GM18951 (cell line): ENCODE results near the gene FAM149A.

Source experiments
- POLR2A ChIP-seq: IDR thresholded peaks from 4 replicates; pipeline ENCODE4 v1.6.1; 2011; ENCODE audit warnings: mild to moderate bottlenecking; ENCODE audit not compliant: insufficient read length, insufficient read depth; ENCODE audit errors: extremely low read depth
- in situ Hi-C: fragments of 300-500 bp; cut with MboI; formaldehyde crosslinking; loops from one replicate; pipeline ENCODE4 v1.12.0; 2022; ENCODE audit warnings: low sequenced_read_pairs, mixed read lengths, inconsistent platforms; ENCODE audit not compliant: unreplicated experiment

Gene FAM149A

DNA sequence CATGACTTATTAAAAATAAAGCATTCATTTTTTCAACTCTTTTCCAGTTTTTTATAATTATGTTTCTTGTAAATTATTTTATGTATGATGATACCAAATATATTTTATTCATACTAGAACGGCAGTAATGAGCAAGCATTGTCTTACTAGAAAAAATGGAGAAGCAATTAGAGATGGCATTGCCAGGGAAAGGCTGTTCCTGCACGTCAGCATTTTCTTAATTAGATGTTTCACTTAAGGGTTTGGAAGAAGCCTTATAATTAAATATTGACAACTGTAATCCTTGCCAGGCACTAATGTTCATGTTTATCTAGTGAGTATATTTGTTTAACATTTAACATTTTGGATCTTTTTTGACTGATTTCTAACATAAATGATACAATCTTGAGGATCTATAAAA is 16.6 kb downstream of the FAM149A start:
- TF ChIP-seq POLR2A = no peak
- in situ Hi-C loops = no loop called here

DNA sequence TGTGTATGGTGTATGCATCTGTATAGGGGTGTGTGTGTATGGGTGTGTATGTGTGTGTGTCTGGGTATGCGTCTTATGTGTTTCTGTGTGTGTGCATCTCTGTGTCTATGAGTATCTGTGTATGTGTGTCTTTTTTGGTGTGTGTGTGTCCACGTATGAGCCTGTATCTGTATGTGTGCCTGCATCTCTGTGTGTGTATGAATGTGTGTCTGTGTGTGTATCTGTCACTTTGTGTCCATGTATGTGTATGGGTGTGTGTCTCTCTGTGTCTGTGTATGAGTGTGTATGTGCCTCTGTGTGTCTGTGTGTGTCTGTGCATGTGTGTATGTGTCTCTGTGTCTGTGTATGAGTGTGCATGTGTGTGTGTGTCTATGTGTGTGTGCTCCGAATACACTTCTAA is 24.3 kb downstream of the FAM149A start:
- no peak for TF ChIP-seq POLR2A
- in situ Hi-C loops = no loop called here

DNA sequence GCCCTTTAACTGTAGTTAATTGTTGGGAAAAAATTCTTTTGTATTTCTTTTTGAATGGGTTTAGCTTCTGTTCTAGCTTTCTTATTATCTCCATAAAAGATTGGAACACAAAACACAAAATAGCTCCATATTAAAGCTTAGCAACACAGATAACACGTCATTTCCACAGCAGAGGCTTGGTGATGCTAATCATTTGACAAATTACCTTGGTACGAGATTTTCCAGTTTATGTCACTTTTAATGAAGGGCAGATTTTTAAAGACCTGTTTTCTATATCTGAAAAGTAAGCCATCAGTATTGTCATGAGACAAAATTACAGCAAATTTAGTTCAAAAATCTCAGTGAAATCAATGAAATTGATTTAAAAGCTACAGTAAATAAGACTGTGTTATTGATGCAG is 27.4 kb downstream of the FAM149A start:
- TF ChIP-seq POLR2A = no peak
- in situ Hi-C loops = no loop called here

DNA sequence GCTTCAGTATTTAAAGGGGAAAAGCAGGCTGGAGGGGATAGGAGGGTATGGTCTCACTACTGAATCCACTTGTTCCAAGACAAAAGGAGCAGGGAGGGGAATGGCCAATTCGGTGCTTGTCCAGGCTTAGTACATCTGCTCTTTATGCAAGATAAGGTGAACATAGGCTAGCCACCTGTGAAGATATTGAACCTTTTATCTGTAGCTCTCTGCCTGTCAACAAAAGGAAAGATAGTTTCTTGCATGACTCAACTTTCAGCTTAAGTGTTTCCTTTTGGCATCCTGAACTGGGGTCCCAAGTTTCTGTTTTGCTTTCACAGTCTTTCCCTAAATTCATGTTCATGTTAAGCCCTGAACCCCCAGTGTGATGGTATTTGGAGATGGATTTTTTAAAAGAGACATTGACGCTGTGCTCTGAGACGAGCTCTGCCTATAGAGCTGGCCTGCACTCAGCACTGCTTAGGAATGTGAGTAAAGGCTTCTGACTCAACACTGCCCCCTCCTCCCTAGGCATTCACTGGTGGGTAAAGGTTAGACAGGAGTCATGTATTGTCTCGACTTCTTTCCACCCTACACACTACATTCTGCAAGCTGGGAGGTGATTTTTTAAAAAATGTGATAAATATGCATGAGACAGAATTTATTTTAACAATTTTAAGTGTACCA is 28.2 kb downstream of the FAM149A start:
- in situ Hi-C loops = no loop called here
- TF ChIP-seq POLR2A = no peak

DNA sequence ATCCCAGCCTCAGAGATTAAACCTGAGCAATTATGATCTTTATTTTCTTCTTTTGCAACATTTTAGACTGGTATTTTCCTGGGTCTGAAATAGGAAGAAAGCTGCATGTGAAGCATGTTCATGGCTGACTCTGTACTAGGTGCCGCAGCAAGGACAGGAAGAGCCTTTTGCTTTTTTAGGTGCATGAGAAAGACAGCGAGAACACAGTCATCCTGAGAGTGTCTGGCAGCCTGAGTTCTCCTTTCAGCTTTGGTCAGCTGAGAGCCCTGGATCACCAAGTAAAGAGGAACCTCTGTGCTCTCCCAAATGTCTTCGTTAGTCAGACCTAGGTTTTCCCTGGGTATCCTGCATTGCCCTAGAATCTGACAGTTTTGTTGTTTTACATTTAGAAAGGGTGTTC is 29.8 kb downstream of the FAM149A start:
- in situ Hi-C loops = no loop called here
- no peak for TF ChIP-seq POLR2A

DNA sequence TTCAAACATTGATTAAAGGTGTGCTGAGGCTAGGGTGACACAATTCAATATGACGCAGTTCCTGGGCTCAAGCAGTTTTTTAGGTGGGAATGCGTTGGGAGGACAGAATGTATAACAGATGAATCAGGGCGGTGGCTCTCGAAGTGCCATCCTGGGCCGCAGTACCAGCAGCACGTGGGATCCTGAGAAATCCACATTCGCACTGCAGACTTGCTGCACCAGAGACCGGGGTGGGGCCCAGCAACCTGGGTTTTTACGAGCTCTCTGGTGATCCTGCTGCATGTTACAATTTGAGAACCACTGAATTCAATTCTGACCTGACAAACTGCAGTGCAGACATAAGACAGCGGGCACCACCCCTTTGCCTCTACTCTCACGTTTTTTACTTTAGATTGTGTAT is 30.4 kb downstream of the FAM149A start:
- TF ChIP-seq POLR2A = no peak
- in situ Hi-C loops = no loop called here

DNA sequence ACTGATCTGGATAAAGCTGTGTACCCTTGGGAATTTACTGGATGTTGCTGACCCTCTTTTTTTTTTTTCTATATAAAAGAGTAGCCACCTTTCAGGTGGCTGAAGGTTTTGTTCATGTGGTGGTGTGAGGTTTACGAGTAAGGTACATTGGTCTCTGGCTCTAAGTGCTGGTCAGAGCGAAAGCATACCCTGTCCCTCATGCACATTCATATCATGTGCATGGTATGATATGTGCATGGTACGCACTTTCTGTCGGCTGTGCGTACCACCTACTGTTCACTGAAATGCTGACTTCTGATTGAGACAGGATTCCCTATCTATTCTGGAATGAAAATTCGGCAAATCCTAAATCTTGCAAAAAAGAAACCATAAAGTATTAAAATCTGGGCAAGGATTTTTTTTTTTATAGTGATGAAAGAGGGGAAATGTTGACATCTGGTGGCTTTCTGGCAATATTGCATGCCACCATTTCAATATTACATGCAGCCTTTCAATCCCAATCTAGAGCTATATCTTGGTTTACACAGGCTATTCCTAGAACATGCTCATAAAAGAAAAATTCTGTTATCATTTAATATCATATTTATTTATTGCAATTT is 32.8 kb downstream of the FAM149A start:
- in situ Hi-C loops = no loop called here
- TF ChIP-seq POLR2A = no peak

DNA sequence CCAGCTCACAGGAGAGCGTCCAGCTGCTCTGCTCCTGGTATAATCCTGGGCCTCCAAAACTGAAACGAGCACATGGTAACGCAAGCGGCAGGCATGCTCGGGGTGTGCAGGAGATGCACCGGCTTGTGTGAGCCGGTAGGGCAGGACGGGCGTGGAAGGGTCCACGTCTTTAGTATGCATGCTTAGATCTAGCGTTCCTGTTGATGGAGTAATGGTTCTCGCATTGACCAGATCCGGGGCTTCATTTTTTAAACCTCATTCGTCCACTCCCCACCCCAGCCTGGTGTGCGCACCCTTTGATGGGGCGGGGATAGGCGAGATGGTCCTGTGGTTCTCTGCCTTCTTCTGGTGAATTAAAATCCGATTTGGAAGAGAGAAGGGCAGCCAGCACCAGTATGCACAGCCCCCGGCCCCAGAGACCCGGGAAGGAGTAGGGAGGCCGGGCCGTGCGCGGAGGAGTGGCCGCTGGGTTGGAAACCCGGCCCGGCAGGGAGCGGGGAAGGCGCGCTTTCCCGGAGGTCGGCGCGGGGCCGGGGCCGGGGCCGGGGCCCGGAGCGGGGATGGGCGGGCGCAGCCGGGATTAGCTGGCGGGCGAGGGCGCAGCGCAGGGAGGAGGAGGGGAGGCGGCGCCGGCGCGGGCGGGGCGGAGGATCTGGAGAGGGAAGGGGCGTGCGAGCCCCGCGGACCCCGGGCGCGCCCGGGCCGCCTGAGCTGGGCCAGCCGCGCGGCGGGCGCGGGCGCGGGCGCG is 39.9 kb downstream of the FAM149A start:
- in situ Hi-C loops = no loop called here
- TF ChIP-seq POLR2A = peak; percentile 4

DNA sequence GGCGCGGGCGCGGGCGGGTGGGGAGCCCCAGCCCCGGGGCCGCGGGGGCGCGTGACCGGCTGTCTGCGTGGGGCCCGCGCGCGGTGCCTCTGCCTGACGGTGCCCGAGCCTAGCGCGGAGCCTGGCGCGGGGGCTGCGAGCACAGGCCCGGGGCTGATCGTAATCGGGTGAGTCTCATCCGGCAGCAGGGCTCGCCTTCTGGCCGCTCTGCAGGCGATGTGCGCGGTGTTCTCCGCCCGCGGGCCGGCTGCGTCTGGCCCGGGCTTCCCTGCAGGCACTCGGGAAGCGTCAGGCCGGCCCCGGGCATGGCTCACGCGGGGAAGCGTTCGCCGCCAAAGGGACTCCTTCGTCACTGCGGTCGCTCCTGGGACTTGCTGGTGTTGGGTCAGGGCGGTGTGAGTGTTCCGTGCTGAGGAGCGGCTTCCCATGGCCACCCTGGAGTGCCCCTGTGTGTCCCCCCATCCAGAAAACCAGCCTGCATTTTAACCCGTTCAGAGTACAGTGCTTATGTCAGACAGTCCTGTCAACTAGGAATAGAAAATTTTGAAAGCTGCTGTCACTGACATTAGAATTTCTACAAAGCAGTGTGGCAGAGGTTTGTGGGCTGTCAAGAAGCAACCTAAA is 40.6 kb downstream of the FAM149A start:
- in situ Hi-C loops = no loop called here
- peak; percentile 46 for TF ChIP-seq POLR2A

DNA sequence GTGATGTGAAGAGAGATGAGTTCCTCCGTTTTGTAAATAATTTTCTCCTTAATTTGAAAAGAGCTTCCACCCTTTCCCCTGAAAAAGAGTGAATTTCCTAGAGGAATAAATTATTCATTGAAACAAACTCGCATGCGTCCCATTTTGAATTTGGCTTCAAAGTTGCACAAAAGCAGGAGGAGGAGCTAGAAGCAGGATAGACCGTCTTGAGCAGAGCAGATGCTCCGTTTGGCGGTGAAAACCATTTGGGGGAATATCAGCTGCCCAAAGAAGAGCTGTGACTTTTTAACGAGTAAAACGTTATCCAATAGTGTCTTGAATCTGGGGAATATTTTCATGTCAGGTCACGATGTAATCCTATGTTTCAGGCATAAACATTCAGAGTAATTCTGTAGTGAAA is 42.0 kb downstream of the FAM149A start:
- TF ChIP-seq POLR2A = no peak
- in situ Hi-C loops = no loop called here

DNA sequence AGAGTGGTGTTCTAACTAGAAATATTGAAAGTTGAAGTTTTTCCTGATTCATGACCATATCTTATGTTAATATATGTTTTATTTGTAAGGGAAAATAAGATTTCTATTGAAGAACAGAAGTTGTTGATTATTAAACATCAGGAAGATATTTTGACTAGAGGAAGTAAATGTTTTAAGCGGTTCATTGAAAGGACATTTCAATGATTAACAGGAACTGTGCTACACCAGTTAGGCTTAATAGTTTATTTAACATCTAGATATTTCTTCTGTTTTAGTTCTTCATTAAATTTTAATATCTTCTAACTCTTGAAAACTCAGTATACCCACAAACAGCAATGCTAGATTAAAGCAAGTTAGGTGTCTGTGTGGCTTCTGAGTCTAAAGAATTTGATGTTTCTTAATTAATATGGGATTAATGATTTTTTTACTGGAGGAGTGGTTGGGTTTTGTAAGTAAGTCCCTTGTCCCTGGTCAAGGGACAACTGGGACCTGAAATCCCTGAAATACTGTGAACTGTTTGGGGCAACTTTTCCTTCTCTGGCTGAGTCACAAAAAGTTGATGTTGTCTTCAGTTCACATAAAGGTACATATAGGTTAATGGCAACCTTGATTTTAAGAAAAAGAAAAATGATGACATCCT is 44.0 kb downstream of the FAM149A start:
- in situ Hi-C loops = no loop called here
- no peak for TF ChIP-seq POLR2A

DNA sequence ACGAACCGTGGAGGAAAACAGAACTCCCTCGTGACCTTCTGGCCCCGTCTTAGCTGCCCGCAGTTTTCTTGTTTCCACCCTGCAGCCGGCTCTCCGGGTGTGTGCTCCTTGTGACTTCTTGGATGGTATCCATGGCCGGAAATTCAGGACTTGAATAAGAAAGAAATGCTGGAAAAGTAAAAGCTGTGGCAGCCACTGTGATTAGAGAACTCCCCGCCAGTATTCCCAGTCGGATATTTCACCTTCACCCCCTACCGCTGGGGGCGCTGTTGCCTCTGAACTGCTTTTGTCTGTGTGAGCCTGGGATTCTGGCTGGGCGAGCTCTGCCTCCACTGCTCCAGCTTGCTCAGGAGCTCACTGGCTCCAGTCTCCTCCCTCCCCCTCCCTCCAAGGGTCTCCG is 45.4 kb downstream of the FAM149A start:
- in situ Hi-C loops = no loop called here
- no peak for TF ChIP-seq POLR2A

DNA sequence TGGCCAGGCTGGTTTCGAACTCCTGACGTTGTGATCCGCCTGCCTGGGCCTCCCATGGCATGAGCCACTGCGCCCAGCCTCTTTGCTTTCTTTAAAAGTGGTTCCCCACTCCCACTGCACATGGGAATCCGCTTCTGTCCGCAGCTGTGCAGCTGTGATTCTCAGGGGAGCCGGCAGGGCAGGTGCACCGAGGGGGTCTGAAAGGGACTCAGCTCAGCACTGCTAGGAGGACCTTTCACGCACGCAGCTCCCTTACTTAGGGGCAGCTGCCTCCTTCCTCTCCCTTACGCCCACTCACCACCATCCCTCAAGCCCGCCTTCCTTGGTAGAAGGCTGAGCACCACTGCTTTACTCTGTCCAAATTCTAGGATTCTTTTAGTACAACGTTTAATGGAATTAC is 46.4 kb downstream of the FAM149A start:
- in situ Hi-C loops = no loop called here
- no peak for TF ChIP-seq POLR2A
